Measurements from ENCODE around the gene TANGO2.

Gene TANGO2

GRCh38 chr22:20028855-20029549 is 8.1 kb downstream of the TANGO2 start:
- no peak for DNase-seq

GRCh38 chr22:20029550-20030225 is 8.8 kb downstream of the TANGO2 start:
- no peak for DNase-seq

DNA sequence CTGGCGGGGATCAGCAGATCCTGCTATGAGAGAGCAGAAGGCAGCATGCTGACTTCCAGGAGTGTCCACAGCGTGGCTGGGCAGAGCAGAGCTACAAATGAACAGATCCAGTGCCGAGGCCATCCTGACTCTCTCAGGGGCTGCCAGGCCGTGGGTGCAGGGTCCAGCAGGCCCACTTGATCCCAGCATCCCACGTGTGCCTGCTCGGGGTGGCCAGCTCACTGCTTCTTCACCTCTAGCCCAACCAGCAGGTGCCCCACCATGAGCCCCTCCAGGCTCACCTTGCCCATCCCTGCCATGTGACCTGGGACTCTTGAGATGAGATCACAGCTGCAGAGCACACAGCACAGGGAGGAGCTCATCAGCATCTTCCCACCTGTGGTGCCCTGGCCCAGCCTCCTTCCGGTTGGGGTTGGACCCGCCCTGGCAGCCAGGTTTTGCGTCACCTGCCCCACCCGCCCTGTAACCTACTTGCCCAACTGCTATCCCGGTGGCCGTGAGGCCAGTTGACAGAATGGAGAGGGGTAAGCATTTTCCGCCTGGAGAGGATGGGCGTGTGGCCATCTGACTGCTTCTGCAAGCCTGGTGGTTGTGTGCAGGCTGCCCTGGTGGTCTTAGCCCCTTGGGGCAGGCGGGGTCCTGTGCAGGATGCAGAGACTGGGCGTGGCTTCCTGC is 11.0 kb downstream of the TANGO2 start:
- peak; percentile 9 for DNase-seq

- DNase-seq = no peak
Measured at GRCh38 chr22:20032407-20032991, 11.6 kb downstream of the TANGO2 start.

DNA sequence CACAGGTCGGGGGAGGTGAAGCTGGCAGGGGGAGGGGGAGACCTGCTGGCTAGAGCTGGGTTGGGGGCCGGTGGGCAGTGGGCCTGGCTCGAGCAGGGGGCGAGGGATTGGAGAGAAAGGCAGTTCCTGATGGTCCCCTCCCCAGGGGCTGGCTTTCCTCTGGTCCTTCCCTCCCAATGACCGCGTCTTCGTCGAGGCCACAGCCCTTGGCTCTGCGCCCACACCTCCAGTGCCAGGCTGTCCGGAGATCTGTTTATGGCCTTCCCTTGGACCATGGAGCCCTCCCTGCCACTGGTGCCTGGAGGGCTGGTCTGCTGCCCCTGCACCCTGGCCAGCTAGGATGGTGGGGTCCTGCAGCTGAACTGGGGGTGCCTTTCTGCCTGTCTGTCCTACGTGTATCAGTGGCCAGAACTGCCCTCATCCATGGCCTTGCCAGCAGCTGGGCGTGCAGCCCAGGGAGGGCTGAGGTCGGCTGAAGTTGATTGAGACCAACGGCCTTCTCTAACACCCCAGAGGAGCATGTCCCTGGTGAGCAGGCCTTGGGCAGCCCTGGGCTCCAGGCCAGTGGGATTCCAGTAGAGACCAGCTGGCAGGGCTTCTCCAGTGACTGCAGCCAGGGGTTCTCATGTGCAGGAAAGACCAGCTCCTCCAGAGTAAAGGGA is 12.3 kb downstream of the TANGO2 start:
- no peak for DNase-seq

GRCh38 chr22:20034143-20034542 is 13.2 kb downstream of the TANGO2 start:
- DNase-seq = no peak

DNA sequence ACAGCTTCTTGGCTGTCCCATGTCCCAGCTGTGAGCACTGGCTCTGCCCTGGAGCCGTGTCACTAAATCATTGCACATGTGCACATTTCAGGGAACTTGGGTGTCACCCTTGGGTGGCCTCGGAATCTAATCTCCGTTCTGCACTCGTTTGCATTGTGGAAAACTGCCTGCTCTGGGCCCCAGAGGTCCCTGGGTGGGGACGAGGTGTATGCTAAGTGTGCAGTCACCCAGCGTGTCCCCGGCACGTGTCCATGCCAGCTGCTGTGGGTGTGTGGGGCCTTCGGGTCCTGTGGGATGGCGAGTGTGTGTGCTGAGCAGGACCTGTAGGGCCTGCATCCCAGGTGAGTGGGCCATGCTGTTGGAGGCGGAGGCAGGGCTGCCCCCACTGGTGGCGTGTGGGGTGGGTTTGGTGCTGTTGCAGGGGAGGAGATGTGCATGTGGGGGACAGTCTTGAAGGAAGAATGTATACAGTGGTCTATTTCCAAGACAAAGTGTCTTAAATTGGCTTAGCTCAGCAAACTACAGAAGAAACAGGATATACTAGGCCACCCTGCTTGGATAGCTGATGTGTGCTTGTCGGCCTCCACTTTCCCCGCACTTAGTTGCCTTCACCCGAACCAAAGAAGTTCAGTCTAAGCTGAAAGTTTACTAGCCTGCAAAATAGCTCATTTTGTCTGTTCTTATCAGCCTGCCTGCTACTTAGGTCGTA is 14.6 kb downstream of the TANGO2 start:
- no peak for DNase-seq

GRCh38 chr22:20036084-20036482 is 15.2 kb downstream of the TANGO2 start:
- DNase-seq = no peak

GRCh38 chr22:20036535-20037392 is 15.9 kb downstream of the TANGO2 start:
- no peak for DNase-seq

- DNase-seq = peak; percentile 20
Measured at GRCh38 chr22:20037419-20037818, 16.5 kb downstream of the TANGO2 start.

GRCh38 chr22:20038574-20038973 is 17.7 kb downstream of the TANGO2 start:
- DNase-seq = no peak

DNA sequence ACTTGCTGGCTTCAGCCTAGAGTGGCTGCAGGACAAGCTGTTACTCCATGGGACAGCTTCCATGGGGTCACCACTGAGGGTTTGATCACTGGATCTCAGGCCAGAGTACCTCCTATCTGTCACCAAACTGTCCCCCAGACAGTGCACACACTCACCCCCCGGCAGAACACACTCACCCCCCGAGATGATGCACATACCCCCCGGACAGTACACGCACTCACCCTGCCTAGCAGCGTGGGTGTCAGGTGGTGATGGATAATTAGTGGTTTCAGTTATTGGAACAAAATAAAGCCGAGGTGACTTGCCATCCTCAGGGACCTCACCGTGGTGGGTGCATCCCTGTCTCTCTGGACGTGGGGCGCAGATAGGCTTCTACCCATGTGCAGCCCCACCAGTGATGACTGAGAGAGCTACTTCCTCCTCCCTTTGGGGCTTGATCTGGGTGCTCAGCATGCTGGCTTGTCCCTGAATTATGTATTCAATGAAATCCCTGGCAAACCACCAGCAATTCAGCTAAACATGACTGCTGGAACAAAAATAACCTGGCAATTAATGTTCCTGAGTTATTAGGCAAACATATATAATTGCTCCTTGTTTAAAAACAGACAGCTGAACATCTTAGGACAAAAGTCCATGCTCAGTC is 18.9 kb downstream of the TANGO2 start:
- no peak for DNase-seq

GRCh38 chr22:20040327-20041200 is 19.7 kb downstream of the TANGO2 start:
- DNase-seq = no peak

- no peak for DNase-seq
Measured at GRCh38 chr22:20043057-20043996, 22.4 kb downstream of the TANGO2 start.

DNA sequence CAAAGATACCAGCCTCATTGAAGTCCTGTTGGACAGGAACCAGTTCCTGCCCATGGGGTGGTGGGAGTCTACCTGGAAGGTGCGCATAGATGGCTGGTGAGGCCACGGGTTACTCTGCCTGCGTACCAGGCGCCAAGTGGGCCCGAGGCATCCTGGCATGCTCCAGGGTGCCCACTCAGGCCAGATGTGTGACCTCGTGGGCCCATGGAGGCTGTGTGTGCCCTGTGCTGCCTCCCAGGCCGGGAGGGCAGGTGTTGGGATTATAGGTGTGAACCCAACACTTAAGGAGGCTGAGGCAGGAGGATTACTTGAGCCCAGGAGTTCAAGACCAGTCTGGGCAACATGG is 23.1 kb downstream of the TANGO2 start:
- no peak for DNase-seq

DNA sequence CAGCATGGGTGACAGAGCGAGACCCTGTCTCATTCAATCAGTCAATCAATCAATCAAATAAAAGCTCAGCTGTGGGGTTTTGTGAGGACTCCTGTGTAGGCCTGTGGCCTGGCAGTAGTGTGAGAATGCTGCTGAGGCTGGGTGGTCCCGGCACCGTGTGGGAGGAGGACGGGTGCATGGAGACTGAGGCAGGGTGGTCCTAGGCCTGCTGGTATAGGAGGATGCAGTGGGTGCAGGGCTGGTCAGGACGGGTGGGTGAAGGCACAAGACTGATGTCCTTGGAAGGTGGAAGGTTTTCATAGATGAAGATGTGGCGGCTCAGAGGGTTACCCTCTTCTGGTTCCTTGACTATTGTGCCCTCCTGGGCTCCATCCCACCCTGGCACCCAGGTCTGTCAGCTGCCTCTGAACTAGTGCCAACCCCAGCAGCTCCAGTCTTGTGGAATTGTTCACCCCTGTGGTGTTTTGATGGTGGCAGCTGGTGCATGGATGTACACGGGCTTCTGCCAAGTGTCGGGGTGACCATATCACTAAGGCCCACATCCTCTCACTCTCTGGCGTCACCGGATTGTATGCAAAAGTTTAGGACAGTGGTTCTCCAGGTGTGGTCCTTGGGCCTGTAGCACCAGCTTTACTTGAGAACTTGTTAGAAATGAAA is 23.7 kb downstream of the TANGO2 start:
- DNase-seq = no peak

DNA sequence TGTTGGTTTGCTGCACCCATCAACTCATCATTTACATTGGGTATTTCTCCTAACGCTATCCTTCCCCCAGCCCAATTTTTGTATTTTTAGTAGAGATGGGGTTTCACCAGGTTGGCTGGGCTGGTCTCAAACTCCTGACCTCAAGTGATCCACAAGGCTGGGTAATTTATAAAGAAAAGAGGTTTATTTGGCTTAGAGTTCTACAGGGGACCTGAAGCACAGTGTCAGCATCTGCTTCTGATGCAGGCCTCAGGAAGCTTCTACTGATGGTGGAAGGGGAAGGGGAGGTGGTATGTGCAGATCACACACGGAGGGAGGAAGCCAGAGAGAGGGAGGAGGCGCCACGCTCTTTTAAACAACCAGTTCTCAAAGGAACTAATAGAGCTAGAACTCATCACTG is 25.8 kb downstream of the TANGO2 start:
- no peak for DNase-seq

DNA sequence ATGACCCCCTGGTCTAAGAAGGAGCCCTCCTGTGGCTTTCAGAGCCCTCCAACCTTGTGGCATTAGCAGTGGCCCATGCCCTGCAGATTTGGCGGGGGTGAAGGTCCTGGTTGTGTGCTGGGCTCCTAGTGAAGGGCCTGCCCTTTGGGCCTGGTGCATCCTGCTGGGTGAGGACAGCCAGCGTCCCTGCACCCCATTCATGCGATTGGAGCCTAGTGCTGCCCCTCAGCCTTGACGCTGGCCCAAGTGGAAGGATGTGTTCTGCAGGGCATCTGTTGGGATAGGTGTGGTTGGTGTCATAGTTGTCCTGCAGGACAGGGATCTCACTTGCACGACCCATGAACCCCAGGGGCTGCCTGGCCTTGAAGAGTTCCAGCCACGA is 31.0 kb downstream of the TANGO2 start:
- DNase-seq = no peak
